Erythroblast (primary cell): ENCODE measurements around the gene LANCL3.

ENCODE experiments used
- GATA1 ChIP-seq: IDR thresholded peaks from 2 replicates; pipeline ENCODE4 v1.6.1; 2011; ENCODE audit warnings: low read depth, mild to moderate bottlenecking, control low read depth, low read length, moderate library complexity
- POLR2A ChIP-seq: IDR thresholded peaks from 2 replicates; pipeline ENCODE4 v1.6.1; 2011; ENCODE audit warnings: mild to moderate bottlenecking, low read length

DNA sequence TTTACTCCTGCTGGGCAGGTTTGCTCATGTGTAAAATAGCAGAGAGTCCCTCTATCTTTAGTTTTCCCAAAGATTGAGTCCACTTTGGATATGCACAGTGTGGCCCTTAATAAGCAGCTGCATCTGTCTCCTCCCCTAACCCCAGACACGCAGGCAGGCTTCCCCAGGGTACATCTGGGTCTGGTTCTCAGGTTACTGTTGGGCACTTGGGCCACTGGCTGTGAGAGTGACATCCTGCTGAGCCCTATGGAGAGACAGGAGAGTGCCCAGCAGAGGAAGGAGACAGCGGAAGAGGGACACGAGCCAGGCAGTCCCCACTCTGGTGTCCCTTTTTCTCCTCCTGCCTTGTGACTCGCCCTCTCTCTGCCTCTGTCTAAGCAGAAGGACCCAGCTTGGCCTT lies 130.1 kb downstream of the LANCL3 start:
- TF ChIP-seq POLR2A, result no peak
- TF ChIP-seq GATA1, result no peak
